ENCODE results near the gene PGPEP1. TPM values are rescaled to one million over a fixed set of nuclear protein-coding genes. Genes with fewer than 3 reads are reported as not detected.

The PGPEP1 gene
- total RNA-seq, 1 experiment from 2014 or later: 15.8 TPM

GRCh38 chr19:18311502-18312091, 28.8 kb upstream of the PGPEP1 start:
- DNase-seq (ENCODE audit: low spot score): no peak
- H3K4me3 ChIP-seq (ENCODE audit: low read depth, low read length, poor library complexity, severe bottlenecking): no peak overlapping the region
- BruUV-seq (replicated peaks): no TSS peak
- H3K36me3 ChIP-seq (ENCODE audit: insufficient read depth, low read length, poor library complexity, severe bottlenecking): peaks cover 49% of the 10 kb centered on the region
- H3K27ac ChIP-seq (ENCODE audit: low read depth, low read length, poor library complexity, severe bottlenecking): no peak overlapping the region
- no peaks in the 10 kb centered on the region for H3K9me3 ChIP-seq (ENCODE audit: low read depth, low read length, poor library complexity, severe bottlenecking)
- intact Hi-C loops (cut with micrococcal nuclease; ENCODE audit: unreplicated experiment): no loop called here
- TF ChIP-seq CTCF (conservative IDR thresholded peaks at IDR 0.05; ENCODE audit: low read depth, low read length) (no peak), EZH2 (IDR thresholded peaks at IDR 0.05; ENCODE audit: borderline replicate concordance, low read depth, low read length, poor library complexity, severe bottlenecking) (no peak)
- ChIA-PET CTCF (no interaction called here), POLR2A (ENCODE audit: low non-redundant PET) (interaction anchor here (0.5 kb wide), 1 partner anchor 30 kb away, joined by 3 read pairs; the partner anchor contains the start of gene JUND)
- H3K27me3 ChIP-seq (replicated peaks; ENCODE audit: insufficient read depth, low read depth, low read length, poor library complexity): no peaks in the 10 kb centered on the region
- H3K4me1 ChIP-seq (ENCODE audit: insufficient read depth, low read length, poor library complexity, severe bottlenecking): no peaks in the 10 kb centered on the region

GRCh38 chr19:18312092-18312534, 28.3 kb upstream of the PGPEP1 start:
- H3K27me3 ChIP-seq (replicated peaks; ENCODE audit: insufficient read depth, low read depth, low read length, poor library complexity): no peaks in the 10 kb centered on the region
- DNase-seq (ENCODE audit: low spot score): no peak
- H3K36me3 ChIP-seq (ENCODE audit: insufficient read depth, low read length, poor library complexity, severe bottlenecking): peaks cover 49% of the 10 kb centered on the region
- H3K4me1 ChIP-seq (ENCODE audit: insufficient read depth, low read length, poor library complexity, severe bottlenecking): no peaks in the 10 kb centered on the region
- no peaks in the 10 kb centered on the region for H3K9me3 ChIP-seq (ENCODE audit: low read depth, low read length, poor library complexity, severe bottlenecking)
- no peak overlapping the region for H3K4me3 ChIP-seq (ENCODE audit: low read depth, low read length, poor library complexity, severe bottlenecking)
- ChIA-PET CTCF (no interaction called here), POLR2A (ENCODE audit: low non-redundant PET) (no interaction called here)
- TF ChIP-seq CTCF (conservative IDR thresholded peaks at IDR 0.05; ENCODE audit: low read depth, low read length) (no peak), EZH2 (IDR thresholded peaks at IDR 0.05; ENCODE audit: borderline replicate concordance, low read depth, low read length, poor library complexity, severe bottlenecking) (no peak)
- intact Hi-C loops (cut with micrococcal nuclease; ENCODE audit: unreplicated experiment): no loop called here
- BruUV-seq (replicated peaks): no TSS peak
- no peak overlapping the region for H3K27ac ChIP-seq (ENCODE audit: low read depth, low read length, poor library complexity, severe bottlenecking)

GRCh38 chr19:18313398-18313797, 27.0 kb upstream of the PGPEP1 start:
- H3K4me3 ChIP-seq (ENCODE audit: low read depth, low read length, poor library complexity, severe bottlenecking): no peak overlapping the region
- intact Hi-C loops (cut with micrococcal nuclease; ENCODE audit: unreplicated experiment): no loop called here
- peaks cover 42% of the 10 kb centered on the region for H3K36me3 ChIP-seq (ENCODE audit: insufficient read depth, low read length, poor library complexity, severe bottlenecking)
- H3K4me1 ChIP-seq (ENCODE audit: insufficient read depth, low read length, poor library complexity, severe bottlenecking): no peaks in the 10 kb centered on the region
- H3K9me3 ChIP-seq (ENCODE audit: low read depth, low read length, poor library complexity, severe bottlenecking): no peaks in the 10 kb centered on the region
- TF ChIP-seq EZH2 (IDR thresholded peaks at IDR 0.05; ENCODE audit: borderline replicate concordance, low read depth, low read length, poor library complexity, severe bottlenecking): no peak
- TF ChIP-seq CTCF (conservative IDR thresholded peaks at IDR 0.05; ENCODE audit: low read depth, low read length): no peak
- ChIA-PET CTCF (no interaction called here), POLR2A (ENCODE audit: low non-redundant PET) (no interaction called here)
- DNase-seq (ENCODE audit: low spot score): no peak
- no TSS peak for BruUV-seq (replicated peaks)
- H3K27me3 ChIP-seq (replicated peaks; ENCODE audit: insufficient read depth, low read depth, low read length, poor library complexity): no peaks in the 10 kb centered on the region
- peak overlapping the region; percentile 29 for H3K27ac ChIP-seq (ENCODE audit: low read depth, low read length, poor library complexity, severe bottlenecking)
